ENCODE measurements around the gene CD99. TPM values are rescaled to one million over a fixed set of nuclear protein-coding genes. Genes with fewer than 3 reads are reported as not detected.
"Not testable (repeated sequence)": the region's sequence is repeated elsewhere in the genome, so short reads cannot be mapped to it uniquely, and the experiment has no call there.

The CD99 gene
- total RNA-seq, 1 donor from 2014 or later = 224 TPM

- DNase-seq (ENCODE audit: low read depth, low spot score) = no peak
Measured at GRCh38 chrX:2767631-2768455, 76.7 kb downstream of the CD99 start.

- DNase-seq (ENCODE audit: low read depth, low spot score) = no peak
Measured at GRCh38 chrX:2769615-2770014, 78.5 kb downstream of the CD99 start.

GRCh38 chrX:2773166-2774055, 82.3 kb downstream of the CD99 start:
- not testable (repeated sequence) for DNase-seq (ENCODE audit: low read depth, low spot score)

GRCh38 chrX:2774057-2774456, 83.0 kb downstream of the CD99 start:
- DNase-seq (ENCODE audit: low read depth, low spot score) = no peak

GRCh38 chrX:2774776-2775175, 83.7 kb downstream of the CD99 start:
- DNase-seq (ENCODE audit: low read depth, low spot score) = no peak

GRCh38 chrX:2780472-2781225, 89.6 kb downstream of the CD99 start:
- DNase-seq (ENCODE audit: low read depth, low spot score) = not testable (repeated sequence)

- no peak for DNase-seq (ENCODE audit: low read depth, low spot score)
Measured at GRCh38 chrX:2781226-2781571, 90.1 kb downstream of the CD99 start.

- DNase-seq (ENCODE audit: low read depth, low spot score) = no peak
Measured at GRCh38 chrX:2781698-2782097, 90.6 kb downstream of the CD99 start.

GRCh38 chrX:2782171-2782570, 91.1 kb downstream of the CD99 start:
- no peak for DNase-seq (ENCODE audit: low read depth, low spot score)

GRCh38 chrX:2782778-2783177, 91.7 kb downstream of the CD99 start:
- DNase-seq (ENCODE audit: low read depth, low spot score) = no peak

GRCh38 chrX:2784026-2784425, 92.9 kb downstream of the CD99 start:
- no peak for DNase-seq (ENCODE audit: low read depth, low spot score)

GRCh38 chrX:2785538-2785937, 94.4 kb downstream of the CD99 start:
- DNase-seq (ENCODE audit: low read depth, low spot score) = no peak

- no peak for DNase-seq (ENCODE audit: low read depth, low spot score)
Measured at GRCh38 chrX:2788980-2789379, 97.9 kb downstream of the CD99 start.

- DNase-seq (ENCODE audit: low read depth, low spot score) = no peak
Measured at GRCh38 chrX:2789569-2789968, 98.5 kb downstream of the CD99 start.

Other genes starting within 250 kb of the CD99 start
- gene DHRSX, start 190.3 kb upstream of the CD99 start, total RNA-seq = 18.3 and 23.7 TPM in 2 replicates
- gene ZBED1, start 190.3 kb upstream of the CD99 start, total RNA-seq = 53.0 and 61.3 TPM in 2 replicates
- 0.60 and 1.5 TPM in 2 replicates for gene XG, start 60.7 kb downstream of the CD99 start, total RNA-seq
- gene GYG2, start 137.6 kb downstream of the CD99 start, total RNA-seq = 0.07 TPM in 1 of 2 replicates, not detected in the other
- gene ARSD, start 238.0 kb downstream of the CD99 start, total RNA-seq = 18.3 and 19.1 TPM in 2 replicates

Measured in pulmonary artery endothelial cell (primary cell).